SW 1271 (cell line): ENCODE data around the gene TRIM65.
"Not testable (repeated sequence)": the region's sequence is repeated elsewhere in the genome, so short reads cannot be mapped to it uniquely, and the experiment has no call there.

Experiments used
- DNase-seq, 2 experiments: peaks; one replicate each; lab custom pipeline; 2025; lab: John Stamatoyannopoulos, UW

Gene TRIM65

DNA sequence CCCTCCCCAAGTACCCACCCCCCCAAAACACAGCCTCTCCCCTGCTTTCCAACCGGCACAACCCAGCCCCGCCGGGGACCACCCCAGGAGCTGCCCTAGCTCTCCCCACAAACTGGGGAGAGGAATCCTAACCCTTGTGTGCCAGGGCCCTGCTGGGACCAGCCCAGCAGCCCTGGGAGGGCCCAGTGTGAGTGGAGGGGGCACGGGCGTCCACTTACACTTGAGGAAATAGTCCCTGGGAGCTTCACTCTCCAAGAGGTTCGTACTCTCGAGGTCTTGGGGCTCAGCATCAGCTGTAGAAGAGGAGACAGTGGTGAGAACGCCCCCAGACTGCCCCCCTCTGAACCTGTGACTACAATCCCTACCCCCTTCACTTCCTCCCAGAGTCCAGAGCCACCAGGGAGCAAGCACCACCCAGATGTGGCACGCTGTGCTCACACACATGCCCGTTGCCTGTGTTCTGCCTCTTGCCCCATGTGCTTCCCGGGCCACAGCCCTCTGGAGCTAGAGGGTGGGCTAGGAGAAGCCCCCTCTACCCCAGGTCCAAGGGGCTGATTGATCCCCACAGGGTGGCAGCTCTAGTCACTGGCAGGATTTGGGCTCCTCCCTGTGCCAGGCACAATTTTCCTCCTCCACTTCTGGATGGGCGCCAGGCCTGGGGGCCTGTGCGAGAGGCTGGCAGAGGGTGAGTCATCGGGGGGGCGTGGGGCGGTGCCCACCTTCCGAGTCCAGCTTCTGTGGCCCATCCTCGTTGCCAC is 21.4 kb downstream of the TRIM65 start:
- DNase-seq, result peak in 1 of 2 experiments; percentile 42

DNA sequence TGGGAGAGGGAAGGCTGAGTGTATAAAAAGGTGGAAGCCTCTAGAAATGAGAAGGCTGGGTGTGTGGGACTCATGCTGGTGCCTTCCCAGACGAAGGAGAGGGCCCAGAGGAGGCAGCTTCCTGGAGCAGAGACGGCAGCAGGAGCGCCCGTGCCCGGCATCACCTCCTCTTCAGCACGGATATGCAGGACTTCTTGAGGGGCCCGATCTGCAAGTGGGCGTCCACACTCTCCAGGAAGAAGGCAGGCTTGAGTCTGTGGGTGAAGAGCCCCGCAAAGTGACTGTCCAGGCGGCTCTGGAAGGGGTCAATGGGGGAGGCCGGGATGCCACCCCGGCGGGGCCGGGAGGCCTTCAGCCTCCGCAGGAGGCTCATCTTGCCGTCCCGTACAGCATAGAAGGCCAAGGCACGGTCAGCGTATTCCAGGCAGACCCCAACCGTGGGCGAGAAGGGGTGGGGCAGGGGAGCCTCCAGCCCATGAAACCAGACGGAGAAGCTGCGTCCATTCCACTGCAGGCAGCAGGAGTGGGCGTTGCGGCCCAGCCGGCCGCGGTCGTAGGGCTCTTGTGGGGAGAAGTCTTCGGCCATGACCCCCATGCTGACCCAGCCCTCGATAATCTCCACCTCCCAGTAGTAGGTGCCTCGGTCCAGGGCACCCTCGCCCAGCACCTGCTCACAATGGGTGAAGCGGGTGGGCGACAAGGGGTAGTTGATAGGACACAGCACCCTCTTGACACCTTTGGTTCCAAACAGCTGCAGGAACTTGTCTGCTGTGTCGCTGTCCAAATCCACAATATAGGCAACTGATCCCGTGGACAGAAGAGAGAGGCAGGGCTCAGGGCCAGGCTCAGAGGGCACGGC is 22.2 kb downstream of the TRIM65 start:
- DNase-seq, result no peak

DNA sequence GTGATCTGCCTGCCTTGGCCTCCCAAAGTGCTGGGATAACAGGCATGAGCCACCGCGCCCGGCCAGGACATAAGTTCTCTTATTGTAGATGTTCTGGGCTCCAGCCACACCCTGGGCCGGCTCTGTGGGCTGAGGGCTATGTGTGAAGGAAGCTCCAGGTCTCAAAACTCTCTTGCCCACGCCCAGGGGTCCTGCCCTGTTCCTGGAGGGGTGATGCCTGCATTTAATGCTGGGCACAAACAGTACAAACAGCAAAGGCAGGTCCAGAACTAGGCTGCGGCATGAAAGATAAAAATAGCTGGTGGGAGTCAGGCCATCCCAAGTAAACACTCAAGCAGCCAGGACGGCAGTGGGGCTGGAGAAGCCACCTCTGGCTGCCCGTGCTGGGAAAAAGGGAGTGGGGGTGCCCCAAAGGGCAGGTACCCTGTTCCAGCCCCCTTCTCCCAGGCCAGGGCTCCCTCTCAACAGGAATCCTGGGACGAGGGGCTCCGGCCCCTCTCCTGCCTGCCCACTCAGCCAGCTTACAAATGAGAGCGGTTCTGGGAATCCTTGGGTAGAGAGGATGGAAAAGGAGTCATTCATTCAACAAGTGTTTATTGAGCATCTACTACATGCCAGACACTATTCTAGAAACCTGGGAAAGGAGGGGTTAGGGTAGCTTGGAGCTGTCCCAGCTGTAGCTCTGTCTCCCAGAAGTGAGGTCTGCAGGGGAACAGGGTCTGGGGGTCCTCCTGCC is 23.0 kb downstream of the TRIM65 start:
- DNase-seq, result no peak

DNA sequence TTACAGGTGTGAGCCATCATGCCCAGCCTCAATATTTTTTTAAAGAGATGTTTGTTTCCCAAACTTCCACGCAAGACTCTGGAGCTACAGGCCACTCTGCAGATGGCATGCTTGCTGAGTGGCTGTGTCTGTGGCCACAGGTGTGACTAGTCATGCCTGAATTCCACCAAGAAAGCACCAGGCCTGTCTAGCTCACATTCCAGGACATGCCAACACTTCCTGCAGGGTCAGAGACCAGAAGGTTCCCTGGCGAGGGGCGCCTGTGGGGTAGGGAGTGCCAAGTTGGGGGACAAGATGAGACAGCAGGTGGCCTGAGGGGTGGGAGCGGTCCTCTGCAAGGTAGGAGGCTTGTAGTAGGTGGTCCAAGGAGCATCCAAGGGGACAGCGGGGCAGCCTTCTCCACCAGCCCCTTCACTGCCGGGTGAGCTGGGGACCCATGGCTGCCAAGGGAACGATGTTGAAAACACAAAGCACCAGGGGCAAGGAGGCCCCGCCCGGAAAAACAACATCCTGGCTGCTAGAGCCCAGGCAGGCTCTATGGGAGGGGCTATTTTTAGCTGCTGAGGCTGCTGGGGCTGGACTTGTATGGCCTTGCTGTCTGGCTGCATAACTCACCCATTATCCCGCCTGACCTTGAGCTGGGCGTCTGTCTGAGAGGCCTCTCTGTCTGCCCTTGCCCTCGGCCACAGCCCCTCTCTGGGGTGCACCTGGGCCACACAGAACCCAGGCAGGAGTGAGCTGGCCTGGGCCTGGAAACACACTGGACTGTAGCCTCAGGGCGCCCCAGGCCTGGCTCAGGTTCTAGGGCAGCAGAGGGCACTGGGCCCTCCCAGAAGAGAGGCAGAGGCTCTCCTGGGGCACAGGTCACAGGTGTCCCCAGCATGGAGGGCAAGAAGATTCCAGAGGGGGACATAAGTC is 24.1 kb downstream of the TRIM65 start:
- peak in 1 of 2 experiments; percentile 63 for DNase-seq

DNA sequence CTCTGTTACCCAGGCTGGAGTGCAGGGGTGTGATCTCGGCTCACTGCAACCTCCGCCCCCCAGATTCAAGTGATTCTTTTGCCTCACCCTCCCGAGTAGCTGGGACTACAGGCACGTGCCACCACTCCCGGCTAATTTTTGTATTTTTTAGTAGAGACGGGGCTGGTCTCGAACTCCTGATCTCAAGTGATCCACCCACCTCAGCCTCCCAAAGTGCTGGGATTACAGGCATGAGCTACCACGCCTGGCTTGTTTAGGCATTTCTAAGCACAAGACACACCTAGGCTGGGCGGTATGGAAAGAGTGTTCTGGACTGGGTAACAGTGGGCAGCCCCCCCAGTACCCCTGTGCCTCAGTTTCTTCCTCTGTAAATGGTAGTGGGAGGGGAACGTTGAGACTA is 26.5 kb downstream of the TRIM65 start:
- not testable (repeated sequence) for DNase-seq

DNA sequence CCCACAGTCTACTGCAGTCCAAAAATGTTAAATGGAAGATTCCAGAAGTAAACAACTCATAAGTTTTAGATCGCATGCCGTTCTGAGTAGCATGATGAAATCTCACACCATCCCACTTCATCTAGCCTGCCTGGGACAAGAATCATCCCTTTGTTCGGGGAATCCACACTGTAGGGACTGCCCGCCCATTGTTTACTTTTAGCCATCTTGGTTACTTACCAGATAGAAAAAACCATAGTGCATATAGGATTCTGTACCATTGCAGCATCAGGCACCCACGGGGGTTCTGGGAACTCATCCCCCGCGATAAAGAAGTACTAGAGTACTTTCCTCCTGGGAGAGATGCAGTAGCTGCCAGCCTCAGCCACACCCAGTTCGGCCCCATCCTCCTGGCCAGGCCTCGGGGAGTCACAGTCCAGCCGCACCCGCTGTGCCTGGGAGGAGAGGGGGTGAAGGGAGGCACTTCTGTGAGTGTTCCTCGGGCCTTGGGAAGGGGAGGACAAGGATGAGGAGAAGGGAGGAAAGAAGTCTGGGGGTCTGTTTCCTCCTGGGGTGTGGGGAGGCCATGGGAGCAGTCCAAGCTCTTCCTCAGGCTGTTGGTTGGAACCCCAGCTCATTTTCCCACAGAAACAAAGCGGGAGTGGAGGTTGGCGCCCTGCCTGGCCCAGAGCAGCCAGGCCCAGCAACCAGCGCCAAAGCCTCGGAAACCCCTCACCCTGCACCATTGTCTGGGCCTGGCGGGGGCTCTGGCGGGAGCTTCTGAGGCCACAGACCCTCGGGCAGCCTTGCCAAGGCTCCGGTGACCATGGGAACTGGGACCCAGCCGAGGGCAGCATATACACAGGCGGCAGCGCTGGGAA is 27.2 kb downstream of the TRIM65 start:
- DNase-seq, result no peak

DNA sequence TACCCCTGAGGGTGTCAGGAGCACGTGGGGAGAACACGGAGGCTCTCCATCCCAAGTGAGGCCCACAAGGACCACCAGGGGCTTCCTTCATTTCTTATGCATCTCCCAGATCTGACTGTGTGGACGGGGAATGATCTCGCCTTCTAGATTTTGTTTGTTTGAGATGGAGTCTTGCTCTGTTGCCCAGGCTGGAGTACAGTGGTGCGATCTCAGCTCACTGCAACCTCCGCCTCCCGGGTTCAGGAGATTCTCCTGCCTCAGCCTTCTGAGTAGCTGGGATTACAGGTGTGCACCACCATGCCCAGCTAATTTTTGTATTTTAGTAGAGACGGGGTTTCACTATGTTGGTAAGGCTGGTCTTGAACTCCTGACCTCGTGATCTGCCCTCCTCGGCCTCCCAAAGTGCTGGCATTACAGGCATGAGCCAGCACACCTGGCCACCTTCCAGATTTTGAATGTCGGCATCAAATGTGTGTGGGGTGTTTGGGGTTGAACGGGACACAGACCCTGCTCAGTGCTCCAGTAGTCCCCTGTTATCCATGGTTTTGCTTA is 27.9 kb downstream of the TRIM65 start:
- not testable (repeated sequence) for DNase-seq

DNA sequence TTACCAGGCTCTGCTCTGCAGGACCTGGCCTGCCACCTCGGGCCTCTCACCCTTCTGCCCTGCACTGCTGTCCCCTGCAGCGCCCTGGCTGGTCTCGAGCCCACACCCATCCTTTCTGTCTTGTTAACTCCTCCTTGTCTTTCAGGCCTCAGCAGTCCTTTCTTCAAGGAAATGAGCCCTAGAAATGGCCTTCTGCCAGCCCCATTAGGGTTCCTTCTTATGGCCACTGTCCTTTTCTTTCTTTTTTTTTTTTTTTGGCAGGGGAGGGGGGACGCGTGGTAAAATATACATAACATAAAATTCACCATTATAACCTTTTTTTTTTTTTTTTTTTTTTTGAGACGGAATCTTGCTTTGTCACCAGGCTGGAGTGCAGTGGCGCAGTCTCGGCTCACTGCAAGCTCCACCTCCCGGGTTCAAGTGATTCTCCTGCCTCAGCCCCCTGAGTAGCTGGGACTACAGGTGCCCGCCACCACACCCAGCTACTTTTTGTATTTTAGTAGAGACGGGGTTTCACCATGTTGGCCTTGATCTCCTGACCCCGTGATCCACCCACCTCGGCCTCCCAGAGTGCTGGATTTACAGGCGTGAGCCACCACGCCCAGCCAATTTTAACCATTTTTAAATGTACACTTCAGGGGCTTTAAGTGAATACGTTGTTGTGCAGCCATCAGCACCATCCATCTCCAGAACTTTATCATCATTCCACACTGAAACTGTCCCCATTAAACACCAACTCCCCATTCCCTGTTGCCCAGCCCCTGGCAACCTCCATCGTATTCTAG is 31.2 kb downstream of the TRIM65 start:
- not testable (repeated sequence) for DNase-seq

DNA sequence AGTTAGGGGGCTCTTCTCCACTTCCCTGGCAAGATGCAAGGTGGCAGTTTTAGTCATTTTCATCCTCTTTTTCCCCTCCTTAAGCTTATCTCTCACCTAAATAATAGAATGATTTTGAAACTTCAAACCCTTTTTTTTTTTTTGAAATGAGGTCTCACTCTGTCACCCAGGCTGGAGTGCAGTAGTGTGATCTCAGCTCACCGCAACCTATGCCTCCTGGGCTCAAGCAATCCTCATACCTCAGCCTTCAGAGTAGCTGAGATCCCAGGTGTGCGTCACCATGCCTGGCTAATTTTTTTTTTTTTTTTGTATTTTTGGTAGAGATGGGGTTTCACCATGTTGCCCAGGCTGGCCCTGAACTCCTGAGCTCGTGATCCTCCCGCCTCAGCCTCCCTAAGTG is 31.9 kb downstream of the TRIM65 start:
- not testable (repeated sequence) for DNase-seq

DNA sequence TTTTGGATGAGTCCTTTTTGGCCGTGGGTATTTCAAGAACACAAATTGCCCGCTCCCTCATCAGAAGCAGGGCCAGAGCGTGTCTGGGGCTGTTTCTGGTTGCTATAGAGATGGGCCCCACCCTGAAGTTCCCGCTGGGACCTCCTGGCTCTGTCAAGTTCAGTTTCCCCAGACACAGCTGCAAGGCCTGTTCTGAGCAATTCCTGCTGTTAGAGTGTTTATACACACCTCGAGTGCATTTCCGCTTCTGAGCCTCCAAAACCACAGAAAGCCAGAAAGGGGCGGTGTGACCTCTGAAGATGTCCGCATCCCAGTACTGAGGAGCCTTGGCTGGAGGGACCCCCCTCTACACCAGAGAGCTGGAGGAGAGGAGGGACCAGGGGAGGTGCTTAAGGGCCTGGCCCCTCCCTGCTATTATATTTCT is 32.3 kb downstream of the TRIM65 start:
- no peak for DNase-seq

DNA sequence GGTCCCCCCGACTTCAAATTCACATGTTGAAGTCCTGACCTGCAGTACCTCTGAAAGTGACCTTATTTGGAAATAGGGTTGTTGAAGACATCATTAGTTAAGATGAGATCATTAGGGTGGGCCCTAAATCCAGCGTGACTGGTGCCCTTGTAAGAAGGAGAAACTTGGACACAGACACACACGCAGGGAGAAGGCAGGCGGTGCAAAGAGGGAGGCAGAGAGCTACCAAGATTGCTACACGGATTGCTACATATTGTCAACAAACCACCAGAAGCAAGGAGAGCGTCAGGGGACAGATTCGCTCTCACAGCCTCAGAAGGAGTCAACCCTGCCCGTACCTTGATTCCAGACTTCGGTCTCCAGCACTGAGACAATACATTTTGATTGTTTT is 34.8 kb downstream of the TRIM65 start:
- no peak for DNase-seq

DNA sequence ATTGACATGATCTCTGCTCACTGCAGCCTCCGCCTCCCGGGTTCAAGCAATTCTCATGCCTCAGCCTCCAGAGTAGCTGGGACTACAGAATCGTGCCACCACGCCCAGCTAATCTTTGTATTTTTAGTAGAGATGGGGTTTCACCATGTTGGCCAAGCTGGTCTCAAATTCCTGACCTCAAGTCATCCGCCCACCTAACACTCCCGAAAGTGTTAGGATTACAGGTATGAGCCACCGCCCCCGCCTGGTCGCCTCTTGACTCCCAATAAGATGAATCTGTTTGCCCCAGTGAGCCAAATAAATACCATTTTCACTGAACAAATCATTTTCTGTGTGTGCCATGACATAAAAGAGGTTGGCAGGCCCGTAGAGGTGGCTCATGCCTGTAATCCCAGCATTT is 37.4 kb downstream of the TRIM65 start:
- not testable (repeated sequence) for DNase-seq

DNA sequence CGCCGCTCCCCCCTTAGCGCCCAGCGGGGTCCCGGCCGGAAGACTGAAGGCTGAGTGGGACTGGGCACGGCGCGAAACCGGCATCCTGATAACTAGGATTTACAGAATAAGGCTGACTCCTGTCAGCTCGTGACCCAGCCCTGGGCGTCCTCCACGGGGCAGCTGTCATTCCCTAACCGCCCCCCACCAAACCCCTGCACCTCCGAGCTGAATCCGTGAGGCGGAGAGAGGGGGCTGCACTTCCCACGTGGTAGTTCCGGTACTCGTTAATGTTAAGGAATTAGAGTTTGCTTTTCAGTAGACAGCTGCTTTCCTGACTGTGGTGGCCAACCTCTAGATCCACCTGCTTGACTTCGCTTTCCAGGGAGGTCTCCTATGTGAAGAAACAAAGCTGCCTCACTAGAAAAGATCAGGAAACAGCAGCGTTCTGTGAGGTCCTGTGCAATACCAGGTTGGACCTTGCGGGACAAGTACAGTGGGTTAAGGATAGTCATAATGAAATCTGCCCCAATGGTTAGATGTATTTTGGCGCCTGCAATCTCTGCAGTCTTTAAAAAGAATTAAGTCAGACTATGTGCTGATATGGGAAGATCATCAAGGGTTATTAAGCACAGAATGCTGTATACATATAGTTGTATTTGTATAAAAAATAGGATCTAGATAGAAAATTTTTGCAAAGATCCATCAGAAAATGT is 40.5 kb downstream of the TRIM65 start:
- DNase-seq, result peak in 1 of 2 experiments; percentile 44

DNA sequence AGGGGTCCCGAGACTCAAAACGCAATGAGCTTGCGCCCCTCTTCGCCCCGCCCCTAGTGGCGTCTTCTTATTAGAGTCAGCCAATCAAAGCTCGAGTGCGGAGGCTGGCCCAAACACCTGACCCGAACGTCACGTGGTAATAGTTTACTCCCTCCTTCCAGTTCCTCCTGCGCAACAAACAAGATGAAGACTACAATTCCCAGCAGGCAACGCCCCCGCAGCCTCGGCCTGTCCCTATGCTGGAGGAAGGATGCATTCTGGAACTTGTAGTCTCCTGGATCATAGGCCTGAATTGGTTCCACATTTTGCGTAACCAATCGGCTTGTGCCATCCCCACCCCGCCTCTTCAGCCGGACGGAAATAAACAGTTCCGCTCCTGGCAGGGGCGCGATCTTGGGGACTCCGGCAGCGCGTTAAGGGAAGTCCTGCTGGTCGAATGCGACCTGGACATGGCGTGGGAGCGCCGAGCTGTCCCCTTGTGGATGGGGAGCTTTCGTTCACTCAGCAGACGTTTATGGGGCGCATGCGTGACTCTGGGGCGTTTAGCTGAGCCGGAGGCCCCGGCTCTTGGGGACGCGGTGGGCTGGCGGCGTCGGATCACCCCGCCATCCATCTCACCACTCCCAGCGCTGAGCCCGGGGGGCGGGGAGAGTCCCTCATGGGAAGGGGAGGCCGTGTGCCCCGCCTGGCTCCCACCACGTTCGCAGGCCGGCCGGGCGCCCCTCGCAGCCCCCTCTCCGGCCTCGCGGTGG is 41.3 kb downstream of the TRIM65 start, which contains the start of gene WBP2:
Gene WBP2, minus strand, starts transcription at position 26 of the 752 bp plus-strand sequence. CDS start 38 bp downstream, outside the sequence.
- DNase-seq, result peak; percentile 99 to 100

DNA sequence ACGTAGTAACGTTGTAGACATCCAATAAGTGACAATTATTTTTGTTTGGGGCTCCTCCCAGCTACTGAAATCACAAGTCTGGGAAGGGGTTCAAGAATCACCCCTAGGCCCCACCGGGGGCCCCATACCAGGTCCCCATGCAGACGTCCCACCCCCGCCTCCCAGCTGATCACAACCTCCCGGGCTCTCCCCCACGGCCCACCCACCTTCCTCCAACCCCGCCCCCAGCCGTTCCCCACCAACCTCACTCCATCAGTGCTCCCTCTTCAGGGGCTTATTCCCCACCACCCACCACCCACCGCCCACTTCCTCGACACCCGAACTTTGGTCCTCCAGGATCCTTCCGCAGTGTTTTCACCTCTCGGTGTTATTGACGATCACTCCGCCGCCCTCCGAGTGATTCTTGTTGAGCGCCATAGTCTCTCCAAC is 41.9 kb downstream of the TRIM65 start:
- no peak for DNase-seq

DNA sequence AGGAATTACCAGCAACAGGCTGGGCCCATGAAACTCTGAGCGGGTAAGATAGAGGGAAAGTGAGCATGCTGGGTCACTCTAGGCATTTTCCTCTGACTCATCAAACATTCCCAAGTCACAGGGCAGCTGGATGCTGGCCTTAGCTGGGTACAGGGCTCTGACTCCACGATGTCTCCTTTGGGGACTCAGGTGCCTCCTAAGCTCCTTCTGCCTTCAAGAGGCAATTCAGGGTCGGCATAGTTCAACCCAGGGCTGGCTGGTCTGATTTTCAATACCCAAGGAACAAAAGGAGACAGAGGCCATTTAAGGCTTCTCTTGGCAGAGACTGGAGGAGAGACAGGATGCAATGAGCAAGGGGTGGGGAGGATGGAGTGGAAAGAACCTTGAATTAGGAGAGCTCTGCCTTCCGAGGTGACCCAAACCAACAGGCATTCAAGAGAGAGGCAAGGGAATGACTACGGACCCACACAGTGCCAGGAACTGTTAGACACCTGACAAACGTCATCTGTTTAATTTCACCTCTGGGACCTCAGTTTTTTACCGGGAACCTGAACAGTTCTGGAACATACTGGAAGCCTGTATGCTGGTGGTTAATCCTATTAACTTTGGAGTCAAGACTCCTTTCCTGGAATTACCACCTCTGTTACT is 42.5 kb downstream of the TRIM65 start:
- peak in 1 of 2 experiments; percentile 66 for DNase-seq

DNA sequence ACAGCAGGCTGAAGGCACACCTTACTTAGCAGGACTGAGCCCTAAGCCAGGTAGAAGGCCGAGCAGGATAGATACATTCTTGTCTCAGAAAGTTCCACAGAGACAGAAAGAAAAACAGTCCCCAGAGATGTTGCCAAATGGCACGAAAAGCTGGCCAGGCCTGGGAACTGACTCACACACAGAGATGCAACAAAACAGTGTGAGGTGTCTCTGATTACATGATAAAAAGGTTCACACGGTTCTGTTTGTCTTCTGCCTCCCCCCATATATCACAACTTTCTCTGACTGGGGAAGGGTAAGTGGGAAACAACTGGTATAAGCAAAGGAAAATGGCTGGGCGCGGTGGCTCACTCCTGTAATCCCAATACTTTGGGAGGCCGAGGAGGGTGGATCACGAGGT is 43.3 kb downstream of the TRIM65 start:
- no peak for DNase-seq
